IMR-90 (cell line): Measurements from ENCODE around the gene CSGALNACT2. TPM values are rescaled to one million over a fixed set of nuclear protein-coding genes. Genes with fewer than 3 reads are reported as not detected.

ENCODE experiments used
- ATAC-seq: fragments of 200-7000 bp; cut with Tn5 transposase; 2 replicates; pipeline ENCODE4 v1.9.1; 2020; ENCODE audit warnings: low read depth, mild to moderate bottlenecking, moderate library complexity
- BruUV-seq: library from RNA; stranded (reverse); fragments of 400-500 nt; replicated peaks from 2 replicates; lab custom pipeline; 2021; lab: Mats Ljungman, UMichigan
- CTCF ChIA-PET: fragments of 300-600 bp; formaldehyde crosslinking; extraction: SDS; loops from one replicate; lab custom pipeline; 2021; ENCODE audit warnings: antibody characterized with exemption; lab: Yijun Ruan, JAX
- POLR2A ChIA-PET: fragments of 300-600 bp; sonication (Branson Sonifier 250); formaldehyde crosslinking; loops from one replicate; lab custom pipeline; 2022; ENCODE audit warnings: antibody characterized with exemption; ENCODE audit not compliant: unreplicated experiment; lab: Charles Lee
- DNase-seq: peaks from one replicate; pipeline ENCODE4 v3.0.0; 2013
- H2AFZ ChIP-seq: replicated peaks from 2 replicates; pipeline ENCODE3; 2013; ENCODE audit warnings: low read length, mild to moderate bottlenecking; ENCODE audit not compliant: poor library complexity
- H2AK5ac ChIP-seq: 2 replicates; pipeline ENCODE4 v1.6.1; 2013; ENCODE audit warnings: low read depth, low read length, inconsistent platforms
- H2AK9ac ChIP-seq: replicated peaks from 2 replicates; pipeline ENCODE3; 2013; ENCODE audit warnings: mild to moderate bottlenecking, low read depth, low read length, moderate library complexity; ENCODE audit not compliant: poor library complexity
- H2BK120ac ChIP-seq: 2 replicates; pipeline ENCODE4 v1.6.1; 2013; ENCODE audit warnings: low read depth, low read length, inconsistent platforms
- H2BK15ac ChIP-seq: 3 replicates; pipeline ENCODE4 v1.6.1; 2013; ENCODE audit warnings: low read depth, low read length, inconsistent platforms
- H2BK20ac ChIP-seq: 2 replicates; pipeline ENCODE4 v1.6.1; 2013; ENCODE audit warnings: low read depth, mild to moderate bottlenecking, inconsistent platforms, low read length, moderate library complexity
- H2BK5ac ChIP-seq: 2 replicates; pipeline ENCODE4 v1.6.1; 2013; ENCODE audit warnings: mild to moderate bottlenecking, low read depth, low read length, inconsistent platforms; ENCODE audit not compliant: poor library complexity, severe bottlenecking
- H3K14ac ChIP-seq: replicated peaks from 2 replicates; pipeline ENCODE4 v1.6.1; 2013; ENCODE audit warnings: low read depth, low read length, inconsistent platforms
- H3K18ac ChIP-seq: 2 replicates; pipeline ENCODE4 v1.6.1; 2013; ENCODE audit warnings: low read depth, low read length, control low read depth
- H3K23ac ChIP-seq: 2 replicates; pipeline ENCODE4 v1.6.1; 2013; ENCODE audit warnings: low read depth, low read length, inconsistent platforms
- H3K27ac ChIP-seq: 2 replicates; pipeline ENCODE4 v1.5.1; 2013; ENCODE audit warnings: mild to moderate bottlenecking, control low read depth, low read length; ENCODE audit not compliant: insufficient read depth
- H3K27me3 ChIP-seq: 2 replicates; pipeline ENCODE4 v1.6.1; 2013; ENCODE audit warnings: low read length; ENCODE audit not compliant: control insufficient read depth, insufficient read depth
- H3K36me3 ChIP-seq: 2 replicates; pipeline ENCODE4 v1.6.1; 2013; ENCODE audit warnings: low read length, mixed read lengths; ENCODE audit not compliant: control insufficient read depth, insufficient read depth
- H3K4ac ChIP-seq: 2 replicates; pipeline ENCODE4 v1.6.1; 2013; ENCODE audit warnings: low read depth, low read length, inconsistent platforms
- H3K4me1 ChIP-seq: 2 replicates; pipeline ENCODE4 v1.6.1; 2013; ENCODE audit warnings: low read length, mixed read lengths; ENCODE audit not compliant: control insufficient read depth, insufficient read depth
- H3K4me2 ChIP-seq: 2 replicates; pipeline ENCODE4 v1.6.1; 2013; ENCODE audit warnings: low read depth, mild to moderate bottlenecking, control low read depth, low read length, moderate library complexity
- H3K4me3 ChIP-seq: 2 replicates; pipeline ENCODE4 v1.5.1; 2013; ENCODE audit warnings: low read depth, mild to moderate bottlenecking, control low read depth, low read length, moderate library complexity; ENCODE audit not compliant: insufficient read depth
- H3K56ac ChIP-seq: 2 replicates; pipeline ENCODE4 v1.6.1; 2013; ENCODE audit warnings: low read length, inconsistent platforms; ENCODE audit not compliant: insufficient read depth; ENCODE audit errors: extremely low read depth
- H3K79me1 ChIP-seq, 2 experiments: 2 replicates each; pipeline ENCODE4 v1.6.1; 2013; ENCODE audit warnings: low read length in 2 of 2, inconsistent platforms in 1 of 2, low read depth in 1 of 2
- H3K9ac ChIP-seq: 2 replicates; pipeline ENCODE4 v1.6.1; 2013; ENCODE audit warnings: low read depth, low read length, control low read depth
- H3K9me1 ChIP-seq: 2 replicates; pipeline ENCODE4 v1.6.1; 2013; ENCODE audit warnings: low read length, inconsistent platforms; ENCODE audit not compliant: insufficient read depth
- H3K9me3 ChIP-seq: 2 replicates; pipeline ENCODE4 v1.6.1; 2013; ENCODE audit warnings: low read length; ENCODE audit not compliant: control insufficient read depth, insufficient read depth
- H4K20me1 ChIP-seq: 2 replicates; pipeline ENCODE4 v1.6.1; 2013; ENCODE audit warnings: low read length, inconsistent platforms; ENCODE audit not compliant: insufficient read depth
- H4K5ac ChIP-seq: 2 replicates; pipeline ENCODE4 v1.6.1; 2013; ENCODE audit warnings: mild to moderate bottlenecking, low read depth, low read length, control low read depth
- H4K8ac ChIP-seq, 2 experiments: 2 replicates each; pipeline ENCODE4 v1.6.1; 2013; ENCODE audit warnings: low read depth in 2 of 2, low read length in 2 of 2, control low read depth in 1 of 2, inconsistent platforms in 1 of 2
- H4K91ac ChIP-seq: 2 replicates; pipeline ENCODE4 v1.6.1; 2013; ENCODE audit warnings: low read depth, low read length, inconsistent platforms; ENCODE audit not compliant: insufficient read depth
- BHLHE40 ChIP-seq: fragments of 150-350 bp; IDR thresholded peaks from 2 replicates; pipeline ENCODE4 v1.6.1; 2016; ENCODE audit warnings: mild to moderate bottlenecking, low read depth, low read length
- CEBPB ChIP-seq: IDR thresholded peaks from 2 replicates; pipeline ENCODE4 v1.6.1; 2012; ENCODE audit warnings: low read depth, low read length, improper control_type of control experiment
- CHD1 ChIP-seq: IDR thresholded peaks from 2 replicates; pipeline ENCODE4 v1.6.1; 2012; ENCODE audit warnings: low read depth, low read length, improper control_type of control experiment
- FOS ChIP-seq: fragments of 150-350 bp; IDR thresholded peaks from 2 replicates; pipeline ENCODE4 v1.6.1; 2016; ENCODE audit warnings: low read depth, low read length
- MAFK ChIP-seq: IDR thresholded peaks from 2 replicates; pipeline ENCODE4 v1.6.1; 2012; ENCODE audit warnings: low read depth, low read length, improper control_type of control experiment
- MAZ ChIP-seq: IDR thresholded peaks from 2 replicates; pipeline ENCODE4 v1.6.1; 2012; ENCODE audit warnings: low read depth, mild to moderate bottlenecking, low read length, improper control_type of control experiment, moderate library complexity, borderline replicate concordance
- MXI1 ChIP-seq: IDR thresholded peaks from 2 replicates; pipeline ENCODE4 v1.6.1; 2012; ENCODE audit warnings: low read depth, mild to moderate bottlenecking, low read length, moderate library complexity, borderline replicate concordance
- NFE2L2 ChIP-seq: fragments of 150-350 bp; IDR thresholded peaks from 2 replicates; pipeline ENCODE4 v1.6.1; 2016; ENCODE audit warnings: low read depth, mild to moderate bottlenecking, low read length
- POLR2A ChIP-seq: IDR thresholded peaks from 2 replicates; pipeline ENCODE4 v1.6.1; 2012; ENCODE audit warnings: mild to moderate bottlenecking, low read depth, low read length
- RAD21 ChIP-seq: IDR thresholded peaks from 2 replicates; pipeline ENCODE4 v1.6.1; 2012; ENCODE audit warnings: low read length, improper control_type of control experiment
- RCOR1 ChIP-seq: IDR thresholded peaks from 2 replicates; pipeline ENCODE4 v1.6.1; 2012; ENCODE audit warnings: mild to moderate bottlenecking, low read length, improper control_type of control experiment; ENCODE audit not compliant: insufficient replicate concordance
- RFX5 ChIP-seq: IDR thresholded peaks from 2 replicates; pipeline ENCODE4 v1.8.0; 2012; ENCODE audit warnings: low read depth, mild to moderate bottlenecking, low read length, moderate library complexity
- SMC3 ChIP-seq: fragments of 150-350 bp; IDR thresholded peaks from 2 replicates; pipeline ENCODE4 v1.6.1; 2016; ENCODE audit warnings: low read depth, mild to moderate bottlenecking, antibody characterized with exemption, low read length, moderate library complexity
- WGBS, 2 experiments: methylation state at CpG; one replicate each; pipeline versions ENCODE4 v1.1.5 to v1.1.7; 2013; ENCODE audit warnings: missing lambda C conversion rate in 2 of 2; ENCODE audit not compliant: insufficient read length in 1 of 2; ENCODE audit errors: extremely low coverage in 2 of 2; 5-methylcytosine and 5-hydroxymethylcytosine counted together
- dilution Hi-C: fragments of 300-500 bp; cut with HindIII; formaldehyde crosslinking; loops from one replicate; pipeline ENCODE4 v1.14.3; 2018; ENCODE audit warnings: low sequenced_read_pairs; ENCODE audit not compliant: unreplicated experiment
- in situ Hi-C: fragments of 300-500 bp; cut with MboI; formaldehyde crosslinking; loops from 3 replicates; pipeline ENCODE4 v1.14.3; 2019; ENCODE audit warnings: low sequenced_read_pairs, inconsistent platforms, mixed read lengths
- intact Hi-C: fragments of 100-400 bp; cut with micrococcal nuclease; formaldehyde crosslinking; loops from 2 replicates; pipeline ENCODE4 v1.10.0; 2022
- polyA plus RNA-seq, 3 experiments: library from polyadenylated mRNA; depleted of rRNA; stranded (reverse); fragments of >200 nt; gene quantifications; 2 replicates each; pipeline ENCODE4 v1.2.3, GENCODE V29; 2012; ENCODE audit warnings: low replicate concordance in 1 of 3
- total RNA-seq: library from RNA; depleted of rRNA; stranded (reverse); fragments of >200 nt; gene quantifications from 2 replicates; pipeline ENCODE4 v1.2.3, GENCODE V29; 2012
- TF ChIP-seq, protein P1 (sequence below): fragments of 150-350 bp; IDR thresholded peaks from 2 replicates; pipeline ENCODE4 v1.6.1; 2017; ENCODE audit warnings: mild to moderate bottlenecking, antibody characterized with exemption, low read length, low read depth
- TF ChIP-seq, protein P2 (sequence below): fragments of 150-350 bp; IDR thresholded peaks from 2 replicates; pipeline ENCODE4 v1.6.1; 2016; ENCODE audit warnings: low read depth, mild to moderate bottlenecking, low read length, moderate library complexity, borderline replicate concordance
- TF ChIP-seq, protein P3 (sequence below): conservative IDR thresholded peaks from 2 replicates; pipeline ENCODE4 v1.5.1; 2012; ENCODE audit warnings: mild to moderate bottlenecking, low read depth, low read length, improper control_type of control experiment

The CSGALNACT2 gene
- total and polyA plus RNA-seq, 2 of the 4 experiments (the other 2 are of a cell fraction), result 6.5 to 13.1 TPM

DNA sequence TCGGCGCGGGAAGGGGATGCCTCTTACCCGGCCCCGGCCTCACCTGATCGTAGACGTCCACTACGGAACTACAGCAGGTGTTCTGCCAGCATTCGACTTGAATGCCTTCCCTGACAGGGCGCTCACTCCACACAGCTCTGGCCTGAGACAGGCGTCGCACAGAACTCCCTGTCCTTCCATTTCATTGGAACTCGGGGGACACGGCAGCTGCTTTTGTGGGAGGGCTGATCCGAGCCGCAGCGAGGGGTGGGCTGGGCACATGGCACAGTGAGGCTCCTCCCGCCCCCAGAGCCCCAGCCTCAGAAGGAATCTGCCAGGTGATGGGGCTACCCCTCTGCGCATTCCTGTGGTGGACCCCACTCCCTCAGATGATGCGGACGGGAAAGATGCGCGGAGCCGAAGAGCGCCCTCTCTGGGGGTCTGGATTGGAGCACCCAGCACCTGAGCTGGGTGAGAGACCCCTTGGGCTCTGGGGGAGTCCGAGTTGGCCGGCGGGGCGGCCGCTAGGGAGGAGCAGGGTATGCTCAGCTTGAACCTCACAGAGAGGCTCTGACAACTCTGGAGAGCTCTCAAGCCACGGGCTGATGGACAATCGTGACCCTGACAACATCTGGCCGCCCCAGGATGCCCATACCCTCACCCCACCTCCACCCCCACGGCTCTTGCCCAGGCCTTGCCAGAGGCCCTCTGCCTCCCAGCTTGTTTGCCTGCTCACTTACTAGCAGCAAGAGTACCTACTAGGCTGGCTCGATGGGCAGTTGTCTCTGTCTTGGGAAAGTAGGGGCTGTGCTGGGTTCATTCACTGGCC lies 92.1 kb downstream of the CSGALNACT2 start:
- Histone ChIP-seq H3K23ac (no peak overlapping the region), H4K91ac (no peak overlapping the region), H3K9me1 (no peaks in the 10 kb centered on the region), H3K27me3 (peaks cover 70% of the 10 kb centered on the region), H3K27ac (no peak overlapping the region), H3K4ac (no peak overlapping the region), H4K8ac (no peak overlapping the region), H2BK15ac (no peak overlapping the region), H3K18ac (no peak overlapping the region), H3K56ac (no peak overlapping the region), H2AK9ac (no peak overlapping the region), H3K9me3 (no peaks in the 10 kb centered on the region), H3K4me3 (no peak overlapping the region), H2BK5ac (no peak overlapping the region), H2BK120ac (no peak overlapping the region), H4K5ac (no peak overlapping the region), H3K36me3 (no peaks in the 10 kb centered on the region), H4K20me1 (no peaks in the 10 kb centered on the region), H2AK5ac (no peak overlapping the region), H3K79me1 (no peaks in the 10 kb centered on the region), H3K4me2 (no peak overlapping the region), H3K4me1 (no peaks in the 10 kb centered on the region), H2BK20ac (no peak overlapping the region), H2AFZ (no peak overlapping the region), H3K9ac (no peak overlapping the region), H3K14ac (no peak overlapping the region)
- BruUV-seq, result no TSS peak
- ChIA-PET CTCF (no interaction called here), POLR2A (no interaction called here)
- no peak for ATAC-seq
- no peak for TF ChIP-seq BHLHE40
- TF ChIP-seq MAZ, result no peak
- TF ChIP-seq RCOR1, result no peak
- TF ChIP-seq RFX5, result no peak
- no peak for TF ChIP-seq RAD21
- TF ChIP-seq, protein P1, sequence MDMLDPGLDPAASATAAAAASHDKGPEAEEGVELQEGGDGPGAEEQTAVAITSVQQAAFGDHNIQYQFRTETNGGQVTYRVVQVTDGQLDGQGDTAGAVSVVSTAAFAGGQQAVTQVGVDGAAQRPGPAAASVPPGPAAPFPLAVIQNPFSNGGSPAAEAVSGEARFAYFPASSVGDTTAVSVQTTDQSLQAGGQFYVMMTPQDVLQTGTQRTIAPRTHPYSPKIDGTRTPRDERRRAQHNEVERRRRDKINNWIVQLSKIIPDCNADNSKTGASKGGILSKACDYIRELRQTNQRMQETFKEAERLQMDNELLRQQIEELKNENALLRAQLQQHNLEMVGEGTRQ, result no peak
- TF ChIP-seq MAFK, result no peak
- no peak for TF ChIP-seq SMC3
- TF ChIP-seq, protein P2, sequence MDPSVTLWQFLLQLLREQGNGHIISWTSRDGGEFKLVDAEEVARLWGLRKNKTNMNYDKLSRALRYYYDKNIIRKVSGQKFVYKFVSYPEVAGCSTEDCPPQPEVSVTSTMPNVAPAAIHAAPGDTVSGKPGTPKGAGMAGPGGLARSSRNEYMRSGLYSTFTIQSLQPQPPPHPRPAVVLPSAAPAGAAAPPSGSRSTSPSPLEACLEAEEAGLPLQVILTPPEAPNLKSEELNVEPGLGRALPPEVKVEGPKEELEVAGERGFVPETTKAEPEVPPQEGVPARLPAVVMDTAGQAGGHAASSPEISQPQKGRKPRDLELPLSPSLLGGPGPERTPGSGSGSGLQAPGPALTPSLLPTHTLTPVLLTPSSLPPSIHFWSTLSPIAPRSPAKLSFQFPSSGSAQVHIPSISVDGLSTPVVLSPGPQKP, result no peak
- TF ChIP-seq MXI1, result no peak
- TF ChIP-seq, protein P3, sequence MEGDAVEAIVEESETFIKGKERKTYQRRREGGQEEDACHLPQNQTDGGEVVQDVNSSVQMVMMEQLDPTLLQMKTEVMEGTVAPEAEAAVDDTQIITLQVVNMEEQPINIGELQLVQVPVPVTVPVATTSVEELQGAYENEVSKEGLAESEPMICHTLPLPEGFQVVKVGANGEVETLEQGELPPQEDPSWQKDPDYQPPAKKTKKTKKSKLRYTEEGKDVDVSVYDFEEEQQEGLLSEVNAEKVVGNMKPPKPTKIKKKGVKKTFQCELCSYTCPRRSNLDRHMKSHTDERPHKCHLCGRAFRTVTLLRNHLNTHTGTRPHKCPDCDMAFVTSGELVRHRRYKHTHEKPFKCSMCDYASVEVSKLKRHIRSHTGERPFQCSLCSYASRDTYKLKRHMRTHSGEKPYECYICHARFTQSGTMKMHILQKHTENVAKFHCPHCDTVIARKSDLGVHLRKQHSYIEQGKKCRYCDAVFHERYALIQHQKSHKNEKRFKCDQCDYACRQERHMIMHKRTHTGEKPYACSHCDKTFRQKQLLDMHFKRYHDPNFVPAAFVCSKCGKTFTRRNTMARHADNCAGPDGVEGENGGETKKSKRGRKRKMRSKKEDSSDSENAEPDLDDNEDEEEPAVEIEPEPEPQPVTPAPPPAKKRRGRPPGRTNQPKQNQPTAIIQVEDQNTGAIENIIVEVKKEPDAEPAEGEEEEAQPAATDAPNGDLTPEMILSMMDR, result no peak
- no peak for TF ChIP-seq FOS
- no peak for TF ChIP-seq POLR2A
- TF ChIP-seq CEBPB, result no peak
- TF ChIP-seq NFE2L2, result no peak
- TF ChIP-seq CHD1, result no peak
- in situ Hi-C loops, result no loop called here
- intact Hi-C loops, result no loop called here
- WGBS, 2 experiments, result 26% methylated on average over 19 of the region's 35 CpGs; no CpG with 5 or more reads in 1 of the 2 experiments
- DNase-seq, result no peak
- dilution Hi-C loops, result no loop called here
